ENCODE data around the gene OR6X1.

OR6X1 gene

GRCh38 chr11:123742031-123742723, 12.1 kb downstream of the OR6X1 start:
- TF ChIP-seq, protein P1, sequence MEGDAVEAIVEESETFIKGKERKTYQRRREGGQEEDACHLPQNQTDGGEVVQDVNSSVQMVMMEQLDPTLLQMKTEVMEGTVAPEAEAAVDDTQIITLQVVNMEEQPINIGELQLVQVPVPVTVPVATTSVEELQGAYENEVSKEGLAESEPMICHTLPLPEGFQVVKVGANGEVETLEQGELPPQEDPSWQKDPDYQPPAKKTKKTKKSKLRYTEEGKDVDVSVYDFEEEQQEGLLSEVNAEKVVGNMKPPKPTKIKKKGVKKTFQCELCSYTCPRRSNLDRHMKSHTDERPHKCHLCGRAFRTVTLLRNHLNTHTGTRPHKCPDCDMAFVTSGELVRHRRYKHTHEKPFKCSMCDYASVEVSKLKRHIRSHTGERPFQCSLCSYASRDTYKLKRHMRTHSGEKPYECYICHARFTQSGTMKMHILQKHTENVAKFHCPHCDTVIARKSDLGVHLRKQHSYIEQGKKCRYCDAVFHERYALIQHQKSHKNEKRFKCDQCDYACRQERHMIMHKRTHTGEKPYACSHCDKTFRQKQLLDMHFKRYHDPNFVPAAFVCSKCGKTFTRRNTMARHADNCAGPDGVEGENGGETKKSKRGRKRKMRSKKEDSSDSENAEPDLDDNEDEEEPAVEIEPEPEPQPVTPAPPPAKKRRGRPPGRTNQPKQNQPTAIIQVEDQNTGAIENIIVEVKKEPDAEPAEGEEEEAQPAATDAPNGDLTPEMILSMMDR (conservative IDR thresholded peaks at IDR 0.05; ENCODE audit: low read length), result no peak
- H3K4me3 ChIP-seq (ENCODE audit: low read length), result peak overlapping the region; percentile 88
- DNase-seq (ENCODE audit: low read depth), result no peak

DNA sequence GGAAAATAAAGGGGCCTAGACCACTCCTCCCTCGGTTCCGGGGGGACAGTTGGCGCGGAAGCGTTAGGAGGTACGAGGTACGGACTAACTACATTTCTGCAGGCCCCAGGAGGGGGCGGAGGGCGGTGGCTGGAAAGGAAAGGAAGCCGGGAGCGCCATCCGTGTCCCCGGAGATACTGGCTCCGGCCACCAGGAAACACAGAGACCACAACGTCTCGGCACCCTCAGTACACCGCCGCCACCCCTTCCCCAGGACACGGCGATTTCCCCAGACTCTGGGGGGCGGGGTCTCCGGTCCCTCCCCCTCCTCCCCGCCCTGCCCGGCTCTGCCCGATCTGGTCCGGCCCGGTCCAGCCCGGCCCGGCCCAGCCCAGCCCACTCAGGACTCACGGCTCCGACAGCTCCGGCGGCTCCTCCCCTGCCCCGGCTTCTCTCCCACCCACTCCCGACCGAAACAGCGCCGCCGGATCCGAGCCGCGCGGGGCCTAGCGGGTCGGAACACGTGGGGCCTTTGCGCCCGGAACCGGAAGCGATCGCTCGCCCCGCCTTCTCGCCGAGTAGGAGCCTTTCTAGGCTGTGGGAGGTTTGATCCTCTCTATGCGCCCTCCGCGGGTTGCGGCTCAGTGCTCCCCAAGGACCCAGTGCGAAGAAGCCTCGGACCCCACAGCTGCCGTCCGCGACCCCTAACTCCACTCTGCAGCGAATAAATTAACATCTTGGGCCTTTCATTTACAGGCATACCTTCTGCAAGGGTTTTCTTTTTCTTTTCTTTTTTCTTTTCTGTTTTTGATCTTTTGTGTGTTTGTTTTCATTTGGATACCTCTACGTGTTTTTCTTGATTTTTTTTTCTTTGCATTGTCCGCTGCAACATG, 12.9 kb downstream of the OR6X1 start, which contains the start of gene ZNF202:
ZNF202 (minus strand) TSS at position 502 of the 872 bp plus-strand sequence. CDS start 10,772 bp downstream, outside the sequence.
- TF ChIP-seq, protein P1 (conservative IDR thresholded peaks at IDR 0.05; ENCODE audit: low read length), result peak; percentile 19; the same call in 1 of the 2 replicates

GRCh38 chr11:123740787-123741158, 13.5 kb downstream of the OR6X1 start:
- TF ChIP-seq, protein P1 (conservative IDR thresholded peaks at IDR 0.05; ENCODE audit: low read length), result no peak
- no peak for DNase-seq (ENCODE audit: low read depth)
- peak overlapping the region; percentile 88 for H3K4me3 ChIP-seq (ENCODE audit: low read length)

More for the DNA sequence above, 12.9 kb downstream of the OR6X1 start, which contains the start of gene ZNF202:
- DNase-seq (ENCODE audit: low read depth), result peak; percentile 87
- peak within 1 kb of the TSS; percentile 88 for H3K4me3 ChIP-seq (ENCODE audit: low read length)

DNA sequence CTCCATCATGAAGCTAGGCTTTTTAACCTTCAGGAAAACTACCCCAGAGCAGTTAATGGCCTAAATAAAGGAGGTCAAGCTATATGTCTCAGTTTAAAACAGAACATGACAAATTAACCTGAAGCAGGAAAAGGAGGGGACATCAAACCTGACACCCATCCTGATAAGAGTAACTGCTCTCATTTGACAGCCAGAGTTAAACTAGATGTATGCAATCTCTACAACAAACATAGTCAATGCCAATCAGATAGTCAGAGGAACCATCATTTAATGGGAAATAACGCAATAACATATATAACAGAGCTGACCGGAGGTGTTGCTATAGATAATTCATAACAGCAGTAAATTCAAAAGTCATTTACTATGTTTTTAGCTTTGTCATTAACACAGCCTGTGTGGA, 15.9 kb downstream of the OR6X1 start:
- no peak overlapping the region for H3K4me3 ChIP-seq (ENCODE audit: low read length)
- DNase-seq (ENCODE audit: low read depth), result no peak
- TF ChIP-seq, protein P1 (conservative IDR thresholded peaks at IDR 0.05; ENCODE audit: low read length), result no peak

- TF ChIP-seq, protein P1 (conservative IDR thresholded peaks at IDR 0.05; ENCODE audit: low read length), result no peak
- DNase-seq (ENCODE audit: low read depth), result no peak
- no peak overlapping the region for H3K4me3 ChIP-seq (ENCODE audit: low read length)
These were observed 17.5 kb downstream of the OR6X1 start for GRCh38 chr11:123736769-123737168.

DNA sequence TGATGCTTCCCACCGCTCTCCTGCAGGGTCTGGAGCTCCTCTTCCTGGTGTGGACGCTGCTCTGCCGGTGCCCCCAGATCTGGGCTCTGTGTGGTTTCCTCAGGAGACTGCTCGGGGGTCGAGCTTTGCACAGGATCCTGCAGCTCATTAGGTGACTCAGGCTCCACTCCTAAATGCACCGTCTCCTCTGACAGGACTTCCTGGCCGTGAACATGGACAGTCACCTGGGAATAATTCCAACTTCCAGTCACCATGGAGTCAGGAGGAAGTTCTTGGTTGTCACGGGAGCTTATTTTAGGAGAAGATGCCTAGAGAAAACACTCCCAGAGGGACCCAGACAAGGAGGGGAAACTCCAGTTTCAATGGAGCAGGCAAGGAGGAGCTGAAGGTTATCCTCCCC, 24.7 kb downstream of the OR6X1 start:
- H3K4me3 ChIP-seq (ENCODE audit: low read length), result no peak overlapping the region
- TF ChIP-seq, protein P1 (conservative IDR thresholded peaks at IDR 0.05; ENCODE audit: low read length), result no peak
- DNase-seq (ENCODE audit: low read depth), result peak; percentile 36
